OCI-M2 (cell line): ENCODE measurements around the gene DIAPH2.

Experiments used
- DNase-seq: peaks from one replicate; lab custom pipeline; 2025; ENCODE audit not compliant: unreplicated experiment; lab: John Stamatoyannopoulos, UW

The DIAPH2 gene

GRCh38 chrX:97155816-97156215, 471.2 kb downstream of the DIAPH2 start:
- DNase-seq: no peak

GRCh38 chrX:97158269-97158668, 473.6 kb downstream of the DIAPH2 start:
- DNase-seq: no peak

DNA sequence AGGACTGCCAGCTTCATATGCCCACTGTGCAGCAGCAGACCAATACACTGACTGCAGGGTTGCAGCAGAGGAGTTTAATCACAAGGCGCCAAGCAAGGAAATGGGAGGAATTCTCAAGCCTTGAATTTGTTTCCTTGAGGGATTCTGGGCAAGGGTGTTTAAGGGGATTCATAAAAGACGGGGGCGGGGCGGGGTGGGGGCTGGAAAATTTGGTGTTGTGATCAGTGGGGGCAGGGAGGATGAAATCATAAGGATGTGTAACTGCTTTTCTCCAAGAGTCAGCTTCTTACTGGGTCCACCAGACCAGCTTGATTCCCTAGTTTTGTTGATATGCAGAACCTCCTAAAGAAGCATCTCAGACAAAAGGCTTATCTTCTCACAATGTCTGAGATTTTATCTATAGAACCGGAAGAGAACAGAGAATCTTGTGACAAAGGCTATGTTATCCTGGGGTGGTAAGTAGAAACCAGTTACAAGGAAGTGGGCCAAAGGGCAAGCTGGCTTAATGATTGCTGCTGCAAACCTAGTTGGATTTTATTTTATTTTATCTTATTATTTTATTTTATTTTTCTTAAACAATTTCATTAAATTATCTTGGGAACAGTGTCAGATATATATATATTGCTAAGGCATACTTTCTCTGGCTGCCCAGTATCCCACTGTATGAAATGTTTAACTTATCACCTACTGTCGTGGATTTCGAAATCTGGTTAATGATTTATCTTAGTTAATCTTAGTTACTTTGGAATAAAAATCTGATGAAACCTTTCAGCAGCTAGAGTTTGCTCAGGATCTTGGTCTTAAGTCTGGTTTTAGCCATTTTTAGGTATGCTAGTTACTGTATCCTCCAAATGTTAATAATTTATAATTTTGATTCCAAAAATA, 475.5 kb downstream of the DIAPH2 start:
- DNase-seq: no peak

- no peak for DNase-seq
Measured at GRCh38 chrX:97167333-97167732, 482.7 kb downstream of the DIAPH2 start.

GRCh38 chrX:97168646-97169045, 484.0 kb downstream of the DIAPH2 start:
- no peak for DNase-seq

- no peak for DNase-seq
Measured at GRCh38 chrX:97175147-97175546, 490.5 kb downstream of the DIAPH2 start.

GRCh38 chrX:97189668-97190067, 505.0 kb downstream of the DIAPH2 start:
- no peak for DNase-seq

DNA sequence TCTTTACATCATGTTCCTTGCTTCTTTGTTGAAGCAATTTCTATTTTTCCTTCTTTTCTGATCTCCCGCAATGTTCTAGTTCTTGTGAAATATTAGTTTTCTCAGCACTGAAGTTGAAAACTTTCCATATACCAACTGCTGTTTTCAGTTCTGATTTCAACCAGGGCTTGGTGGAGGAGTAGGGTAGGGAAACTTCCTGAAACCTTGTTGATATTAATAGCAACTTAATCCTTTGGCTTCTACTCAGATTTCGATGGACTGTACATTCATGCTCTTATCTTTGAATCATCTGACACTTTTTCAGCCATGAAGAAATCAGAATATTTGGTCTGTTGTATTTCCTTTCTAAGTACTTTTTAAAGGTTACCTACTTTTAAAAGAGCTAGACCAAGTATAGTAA, 514.9 kb downstream of the DIAPH2 start:
- no peak for DNase-seq

DNA sequence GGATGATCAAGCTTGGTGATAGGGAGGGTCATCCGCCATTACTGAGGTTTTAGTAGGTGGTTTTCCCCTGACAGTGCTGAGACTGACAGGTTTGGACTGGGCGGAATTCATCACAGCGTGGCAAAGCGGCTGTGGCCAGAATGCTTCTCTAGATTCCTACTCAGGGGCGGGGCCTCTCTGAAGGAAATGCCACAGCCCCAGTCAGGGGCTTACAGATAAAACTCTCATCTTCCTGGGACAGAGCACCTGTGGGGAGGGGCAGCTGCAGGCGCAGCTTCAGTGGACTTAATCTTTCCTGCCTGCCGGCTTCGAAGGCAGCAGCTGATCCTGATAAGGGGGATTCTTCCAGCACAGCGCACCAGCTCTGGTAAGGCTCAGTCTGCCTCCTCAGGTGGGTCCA, 515.8 kb downstream of the DIAPH2 start:
- no peak for DNase-seq

DNA sequence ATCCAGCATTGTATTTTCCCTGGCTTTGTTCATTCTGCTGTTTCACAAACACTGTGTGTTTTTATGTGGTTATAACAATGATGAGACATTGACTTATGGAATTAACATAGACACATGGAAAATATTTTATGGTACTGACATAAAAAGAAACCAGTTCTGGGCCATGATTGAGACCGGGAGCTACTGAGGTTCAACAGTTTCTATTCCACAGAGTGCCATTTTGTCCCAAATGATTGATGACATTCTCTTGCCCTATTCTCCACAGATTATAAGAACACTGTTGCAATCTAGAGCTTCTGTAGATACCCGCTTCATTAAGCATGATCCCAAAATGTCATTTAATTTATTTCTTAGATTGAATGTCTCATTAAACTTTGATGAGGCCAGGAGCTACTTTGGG, 525.9 kb downstream of the DIAPH2 start:
- no peak for DNase-seq

DNA sequence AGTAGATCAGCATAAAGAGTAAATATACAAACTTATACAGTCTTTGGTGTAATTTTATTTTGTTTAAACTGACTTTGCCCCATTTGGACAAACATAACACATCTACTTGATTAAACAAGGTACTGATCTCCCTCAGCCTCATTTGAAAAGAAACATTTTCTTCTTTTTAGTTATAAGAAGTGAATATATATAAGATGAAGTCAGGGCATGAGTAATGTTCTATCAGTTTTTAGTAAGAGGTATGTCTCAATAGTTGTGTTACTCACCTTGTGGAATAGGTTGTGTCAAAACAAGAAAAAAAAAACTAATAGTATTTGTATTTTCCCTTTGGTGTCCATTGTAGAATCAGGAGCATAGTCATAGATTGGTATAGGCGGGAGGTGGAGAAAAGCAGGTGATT, 526.4 kb downstream of the DIAPH2 start:
- no peak for DNase-seq

- no peak for DNase-seq
Measured at GRCh38 chrX:97215186-97215585, 530.5 kb downstream of the DIAPH2 start.

- no peak for DNase-seq
Measured at GRCh38 chrX:97224148-97224547, 539.5 kb downstream of the DIAPH2 start.

DNA sequence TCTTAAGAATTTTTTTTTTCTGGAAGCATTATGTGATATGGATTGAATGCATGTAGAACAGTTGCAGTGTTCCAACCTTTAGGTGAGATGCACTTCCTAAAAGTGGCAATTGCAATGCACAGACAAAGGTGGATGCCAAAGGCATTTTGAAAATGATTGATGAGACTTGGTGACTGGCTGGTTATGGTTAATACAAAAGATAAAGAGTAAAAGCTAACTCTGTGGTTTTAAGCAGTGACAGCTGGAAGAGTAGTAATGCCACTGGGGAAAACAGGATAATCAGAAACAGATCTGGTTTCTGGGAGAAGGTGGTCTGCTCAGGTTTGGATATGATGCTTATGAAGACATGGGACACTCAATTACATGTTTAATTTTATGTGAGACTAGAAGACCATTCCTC, 544.7 kb downstream of the DIAPH2 start:
- DNase-seq: no peak

DNA sequence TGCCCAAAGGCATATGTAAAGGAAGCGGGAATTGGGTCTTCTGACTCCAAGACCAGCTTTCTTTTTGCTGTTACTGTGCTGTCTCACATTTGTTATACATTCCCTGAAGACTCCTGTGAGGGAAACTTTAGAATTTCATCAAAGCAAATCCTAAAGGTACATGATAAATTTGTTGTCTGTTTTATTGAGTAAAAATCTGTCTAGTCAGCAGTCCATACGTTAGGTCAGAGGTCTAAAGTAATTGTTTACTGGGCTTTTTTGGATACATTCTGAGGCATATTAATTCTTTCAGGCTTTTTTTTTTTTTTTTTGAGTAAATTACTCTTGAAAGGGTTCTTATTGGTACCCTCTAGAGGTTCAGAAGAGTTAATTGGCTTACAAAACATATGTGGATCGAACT, 546.3 kb downstream of the DIAPH2 start:
- no peak for DNase-seq

GRCh38 chrX:97234471-97235081, 549.9 kb downstream of the DIAPH2 start:
- no peak for DNase-seq

- DNase-seq: no peak
Measured at GRCh38 chrX:97238632-97239031, 554.0 kb downstream of the DIAPH2 start.

GRCh38 chrX:97252111-97252510, 567.5 kb downstream of the DIAPH2 start:
- DNase-seq: no peak

DNA sequence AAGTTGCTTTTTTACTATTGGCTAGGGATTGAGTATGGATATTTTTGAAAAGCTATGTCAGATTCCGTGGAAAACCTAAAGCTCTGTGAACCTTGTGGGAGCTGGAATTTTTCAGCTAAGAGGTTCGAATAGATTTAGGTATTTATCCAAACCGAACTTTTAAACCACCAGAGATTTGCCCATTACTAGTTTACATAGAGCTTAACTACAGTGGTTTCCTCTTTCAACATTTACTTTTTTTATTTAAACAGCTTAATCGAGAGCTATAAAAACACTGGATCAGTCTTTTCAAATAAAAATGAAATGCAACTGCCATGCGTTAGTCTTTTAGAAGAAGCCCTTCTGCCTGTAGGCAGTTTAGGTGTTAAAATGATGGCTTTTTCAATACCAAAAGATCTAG, 576.0 kb downstream of the DIAPH2 start:
- DNase-seq: no peak

GRCh38 chrX:97266406-97267121, 581.9 kb downstream of the DIAPH2 start:
- no peak for DNase-seq

- no peak for DNase-seq
Measured at GRCh38 chrX:97267396-97268181, 582.9 kb downstream of the DIAPH2 start.
